Measurements from ENCODE around the gene PARM1. TPM values are rescaled to one million over a fixed set of nuclear protein-coding genes. Genes with fewer than 3 reads are reported as not detected.

Gene PARM1
- total RNA-seq, 2 donors from 2014 or later = 94.5 to 113 TPM

- DNase-seq (ENCODE audit: low spot score) = no peak
- intact Hi-C loops (cut with DNase I) = no loop called here
Measured at GRCh38 chr4:75011131-75011795, 78.3 kb downstream of the PARM1 start.

DNA sequence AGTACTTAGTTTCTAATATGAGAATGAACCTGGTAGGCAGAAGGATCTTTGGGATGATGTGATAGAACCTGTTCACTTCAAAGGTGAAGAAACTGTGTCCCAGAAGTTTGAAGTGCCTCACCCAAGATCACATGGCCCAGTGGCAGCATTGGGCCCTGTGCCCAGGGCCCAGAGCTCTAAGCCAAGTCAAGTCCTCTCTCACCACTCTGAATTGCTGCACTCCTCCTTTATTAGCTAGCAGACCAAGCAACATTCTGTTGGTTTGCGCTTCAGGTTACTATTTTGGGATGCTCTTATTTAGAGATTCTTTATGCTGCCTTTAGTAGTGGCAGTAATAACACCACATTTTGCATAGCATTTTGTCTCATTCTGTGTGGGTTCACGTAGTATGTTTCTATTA, 82.7 kb downstream of the PARM1 start:
- no peak for DNase-seq (ENCODE audit: low spot score)
- intact Hi-C loops (cut with DNase I) = no loop called here

GRCh38 chr4:75016472-75016871, 83.6 kb downstream of the PARM1 start:
- intact Hi-C loops (cut with DNase I) = no loop called here
- no peak for DNase-seq (ENCODE audit: low spot score)

- intact Hi-C loops (cut with DNase I) = no loop called here
- DNase-seq (ENCODE audit: low spot score) = no peak
Measured at GRCh38 chr4:75018811-75019479, 86.0 kb downstream of the PARM1 start.

GRCh38 chr4:75025431-75025830, 92.5 kb downstream of the PARM1 start:
- DNase-seq (ENCODE audit: low spot score) = no peak
- intact Hi-C loops (cut with DNase I) = no loop called here

DNA sequence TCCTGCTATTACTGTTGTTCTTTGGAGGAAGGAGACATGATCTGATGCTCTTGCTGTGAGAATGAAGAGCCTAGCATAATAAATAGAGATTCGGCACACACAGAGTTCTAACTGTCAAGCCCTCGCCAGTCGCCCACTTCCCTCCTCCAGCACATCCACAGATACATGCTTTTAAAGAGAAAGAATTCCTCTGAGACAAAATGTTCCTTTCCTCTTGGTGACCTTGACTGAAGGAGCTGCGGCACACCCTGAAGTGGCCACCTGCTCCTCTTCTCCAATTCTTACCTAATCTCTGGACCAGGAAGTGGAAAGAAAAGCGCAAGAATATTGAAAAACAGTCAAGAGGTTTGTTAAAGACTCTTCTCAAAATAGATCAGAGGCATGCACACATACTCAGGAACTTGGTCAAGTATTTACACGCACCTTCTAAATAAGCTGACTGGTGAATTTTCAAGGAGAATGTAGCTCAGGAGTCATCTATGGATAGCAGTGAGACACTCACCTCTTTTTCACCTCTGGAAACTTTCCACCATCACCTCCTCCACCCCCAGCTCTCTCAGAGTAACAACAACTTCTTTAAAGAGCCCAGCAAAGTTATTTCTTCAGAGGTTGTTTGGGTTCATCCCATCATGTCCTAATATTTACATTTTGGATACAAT, 95.4 kb downstream of the PARM1 start:
- DNase-seq (ENCODE audit: low spot score) = no peak
- intact Hi-C loops (cut with DNase I) = no loop called here

DNA sequence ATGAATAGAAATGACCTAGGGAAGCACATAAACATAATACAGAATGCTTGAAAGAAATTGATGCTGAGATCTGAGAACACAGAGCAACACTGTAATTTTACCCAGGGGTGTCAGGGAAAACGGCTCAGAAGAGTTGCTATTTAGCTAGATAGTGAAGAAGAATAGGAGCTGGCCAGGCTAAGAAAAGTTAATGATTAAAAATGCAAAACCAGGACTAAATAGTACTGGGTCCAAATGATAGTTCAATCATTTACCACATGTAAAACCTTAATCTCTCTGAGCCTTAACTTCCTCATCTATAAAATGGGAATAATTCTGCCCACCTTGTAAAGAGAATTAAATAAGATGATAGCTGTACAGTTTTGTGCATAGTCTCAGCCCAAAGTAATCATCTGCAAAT, 97.1 kb downstream of the PARM1 start:
- DNase-seq (ENCODE audit: low spot score) = no peak
- intact Hi-C loops (cut with DNase I) = loop anchor here in 1 of 2 donors (5.0 kb wide), 1 partner anchor 1402 kb away; no protein-coding TSS in a partner anchor

DNA sequence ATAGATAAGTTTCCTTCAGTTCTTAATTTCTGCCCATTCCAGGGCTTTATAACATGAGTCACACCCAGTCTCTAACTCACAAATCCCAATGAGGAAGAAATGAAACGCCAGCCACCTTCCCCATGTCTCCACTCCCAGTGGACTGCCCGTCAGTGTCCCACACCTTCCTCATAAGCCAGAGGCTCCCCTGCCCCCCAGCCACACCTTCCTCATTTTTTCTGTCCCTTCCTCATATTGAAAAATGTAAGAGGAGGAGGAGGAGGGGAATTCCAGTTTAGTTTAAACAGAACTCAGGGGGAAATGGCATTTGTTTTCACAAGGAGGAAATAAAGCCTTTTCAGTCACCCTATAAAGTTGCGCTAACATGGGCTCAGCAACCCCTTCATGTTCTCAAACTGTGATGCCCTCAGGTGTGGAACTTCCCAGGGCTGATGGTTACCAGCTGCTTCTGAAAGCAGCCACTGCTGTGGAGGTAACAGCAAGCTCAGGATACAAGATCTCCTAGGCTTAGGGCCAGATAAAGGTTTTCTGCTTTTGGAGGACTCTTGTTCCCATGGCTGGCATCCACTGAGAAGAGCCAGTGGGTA, 97.8 kb downstream of the PARM1 start:
- DNase-seq (ENCODE audit: low spot score) = no peak
- intact Hi-C loops (cut with DNase I) = loop anchor here in 1 of 2 donors (5.0 kb wide), 1 partner anchor 1402 kb away; no protein-coding TSS in a partner anchor

GRCh38 chr4:75031775-75032174, 98.9 kb downstream of the PARM1 start:
- intact Hi-C loops (cut with DNase I) = loop anchor here in 1 of 2 donors (5.0 kb wide), 1 partner anchor 1401 kb away; no protein-coding TSS in a partner anchor
- no peak for DNase-seq (ENCODE audit: low spot score)

DNA sequence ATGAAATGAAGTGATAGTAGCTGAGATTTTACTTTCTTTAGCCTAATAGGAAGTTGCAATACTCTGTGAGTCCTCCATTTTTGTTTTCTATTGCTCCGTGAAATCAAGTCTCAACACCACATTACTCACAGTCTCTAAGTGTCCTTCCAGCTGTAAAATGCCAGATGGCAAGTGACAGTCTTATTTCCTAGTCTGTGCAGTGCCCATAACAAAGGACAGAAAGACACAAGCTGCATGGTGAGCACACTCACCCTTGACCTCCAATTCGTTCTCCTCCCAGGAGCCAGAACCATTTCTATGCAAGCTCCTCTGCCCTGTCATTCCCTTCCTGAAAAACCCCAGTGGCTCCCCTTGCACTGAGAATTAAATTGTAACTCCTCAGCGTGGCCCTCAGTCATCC, 101.6 kb downstream of the PARM1 start:
- intact Hi-C loops (cut with DNase I) = loop anchor here in 1 of 2 donors (5.0 kb wide), 1 partner anchor 1398 kb away; no protein-coding TSS in a partner anchor
- DNase-seq (ENCODE audit: low spot score) = no peak

GRCh38 chr4:75035321-75035720, 102.4 kb downstream of the PARM1 start:
- DNase-seq (ENCODE audit: low spot score) = no peak
- intact Hi-C loops (cut with DNase I) = no loop called here

DNA sequence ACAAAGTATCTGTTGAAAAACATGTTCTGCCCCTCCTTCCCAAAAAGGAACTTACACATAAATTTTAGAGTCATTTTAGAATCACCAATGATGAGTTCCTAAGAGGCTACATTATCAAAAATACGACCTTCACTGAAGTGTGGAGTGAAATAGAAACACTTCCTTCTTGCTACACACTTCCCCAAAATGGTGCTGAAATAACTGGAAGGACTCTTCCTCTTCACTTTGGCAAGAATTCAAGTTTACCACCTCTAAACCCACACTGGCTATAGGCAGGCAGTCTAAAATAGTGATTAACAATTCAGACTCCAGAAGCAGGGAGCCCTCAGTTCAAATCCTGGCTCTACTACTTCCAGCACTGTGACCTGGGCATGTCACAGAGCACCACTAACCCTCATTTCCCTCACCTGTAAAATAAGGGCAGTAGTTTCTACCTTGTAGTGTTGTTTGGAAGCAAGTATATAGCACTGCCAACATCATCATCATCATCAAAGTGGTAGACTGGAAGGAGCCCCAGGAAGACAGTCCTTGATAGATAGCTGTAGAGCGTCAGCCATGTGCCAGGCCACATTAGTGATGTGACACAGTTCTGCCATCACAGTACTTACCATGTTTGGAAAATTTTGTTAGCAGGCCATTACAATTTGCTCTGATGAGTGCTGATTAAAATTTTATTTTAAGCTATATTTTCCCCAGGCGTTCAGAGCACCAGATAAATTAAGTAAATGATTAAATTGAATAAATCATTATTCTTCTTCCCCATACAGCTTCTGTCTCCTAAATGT, 103.3 kb downstream of the PARM1 start:
- intact Hi-C loops (cut with DNase I) = no loop called here
- DNase-seq (ENCODE audit: low spot score) = no peak

- DNase-seq (ENCODE audit: low spot score) = no peak
- intact Hi-C loops (cut with DNase I) = no loop called here
Measured at GRCh38 chr4:75037252-75037651, 104.3 kb downstream of the PARM1 start.

DNA sequence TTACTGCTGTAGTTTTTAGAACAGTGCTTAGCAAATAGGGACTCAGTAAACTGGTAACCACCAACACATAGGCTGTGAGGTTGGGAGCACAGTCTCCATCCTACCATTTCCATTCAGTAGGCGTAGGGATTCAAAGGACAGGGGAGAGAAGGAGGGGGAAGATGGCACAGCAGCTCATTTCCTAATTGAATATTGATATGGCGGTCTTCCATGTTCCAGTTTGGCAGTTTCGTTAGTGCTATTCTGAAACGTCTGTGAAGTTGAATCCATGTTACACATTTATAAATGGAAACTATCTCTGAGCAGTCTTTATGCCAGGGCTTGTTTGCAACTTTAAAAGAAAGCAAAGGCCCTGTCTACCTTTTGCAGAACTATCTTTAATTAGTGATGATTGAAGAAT, 105.5 kb downstream of the PARM1 start:
- intact Hi-C loops (cut with DNase I) = no loop called here
- DNase-seq (ENCODE audit: low spot score) = no peak

- no peak for DNase-seq (ENCODE audit: low spot score)
- intact Hi-C loops (cut with DNase I) = no loop called here
Measured at GRCh38 chr4:75040703-75041102, 107.8 kb downstream of the PARM1 start.

GRCh38 chr4:75042601-75043208, 109.8 kb downstream of the PARM1 start:
- intact Hi-C loops (cut with DNase I) = no loop called here
- DNase-seq (ENCODE audit: low spot score) = no peak

DNA sequence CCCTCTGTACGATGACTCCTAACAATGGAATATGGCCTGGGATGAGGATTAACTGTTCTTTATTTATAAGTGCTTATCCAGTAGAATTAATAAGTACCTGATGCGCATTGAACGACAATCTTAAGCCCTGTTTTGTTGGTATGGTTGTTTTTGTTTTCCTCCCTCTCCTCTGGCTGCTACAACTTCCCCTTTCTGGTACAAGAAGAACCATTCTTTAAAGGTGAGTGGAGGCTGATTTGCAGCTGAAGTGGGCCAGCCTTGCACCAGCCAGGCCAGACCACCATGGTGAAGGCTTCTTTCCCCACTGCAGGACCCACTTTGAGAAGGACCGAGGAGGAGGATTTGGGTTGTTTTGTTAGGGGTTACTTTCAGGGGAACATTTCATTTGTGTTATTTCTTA, 113.3 kb downstream of the PARM1 start:
- intact Hi-C loops (cut with DNase I) = no loop called here
- no peak for DNase-seq (ENCODE audit: low spot score)

DNA sequence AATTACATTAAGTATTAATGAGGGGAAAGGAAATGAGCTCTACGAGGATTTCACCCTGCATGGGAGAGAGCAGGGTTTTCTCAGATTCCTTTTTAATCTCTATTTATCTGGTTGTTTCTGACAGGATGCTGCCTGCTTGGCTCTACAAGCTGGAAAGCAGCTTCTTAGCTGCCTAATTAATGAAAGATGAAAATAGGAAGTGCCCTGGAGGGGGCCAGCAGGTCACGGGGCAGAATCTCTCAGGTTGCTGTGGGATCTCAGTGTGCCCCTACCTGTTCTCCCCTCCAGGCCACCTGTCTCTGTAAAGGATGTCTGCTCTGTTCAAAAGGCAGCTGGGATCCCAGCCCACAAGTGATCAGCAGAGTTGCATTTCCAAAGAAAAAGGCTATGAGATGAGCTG, 113.7 kb downstream of the PARM1 start:
- intact Hi-C loops (cut with DNase I) = no loop called here
- DNase-seq (ENCODE audit: low spot score) = no peak
